ENCODE measurements around the gene CD9.

The CD9 gene

GRCh38 chr12:6221146-6221545, 20.9 kb downstream of the CD9 start:
- no peak for DNase-seq (ENCODE audit: low spot score)

GRCh38 chr12:6222078-6222654, 22.0 kb downstream of the CD9 start:
- DNase-seq (ENCODE audit: low spot score), result no peak

GRCh38 chr12:6223545-6223944, 23.3 kb downstream of the CD9 start:
- no peak for DNase-seq (ENCODE audit: low spot score)

GRCh38 chr12:6224550-6224949, 24.4 kb downstream of the CD9 start:
- peak; percentile 62 for DNase-seq (ENCODE audit: low spot score)

- no peak for DNase-seq (ENCODE audit: low spot score)
These were observed 25.4 kb downstream of the CD9 start for GRCh38 chr12:6225630-6226001.

- no peak for DNase-seq (ENCODE audit: low spot score)
These were observed 25.9 kb downstream of the CD9 start for GRCh38 chr12:6226002-6226678.

GRCh38 chr12:6226679-6227051, 26.5 kb downstream of the CD9 start:
- no peak for DNase-seq (ENCODE audit: low spot score)

GRCh38 chr12:6228535-6229223, 28.5 kb downstream of the CD9 start:
- no peak for DNase-seq (ENCODE audit: low spot score)

GRCh38 chr12:6229224-6230218, 29.3 kb downstream of the CD9 start:
- DNase-seq (ENCODE audit: low spot score), result no peak

GRCh38 chr12:6230321-6231110, 30.3 kb downstream of the CD9 start:
- DNase-seq (ENCODE audit: low spot score), result peak; percentile 61

GRCh38 chr12:6231359-6232268, 31.4 kb downstream of the CD9 start:
- no peak for DNase-seq (ENCODE audit: low spot score)

GRCh38 chr12:6233121-6233971, 33.1 kb downstream of the CD9 start:
- DNase-seq (ENCODE audit: low spot score), result no peak

- DNase-seq (ENCODE audit: low spot score), result no peak
These were observed 34.0 kb downstream of the CD9 start for GRCh38 chr12:6234214-6234613.

- no peak for DNase-seq (ENCODE audit: low spot score)
These were observed 34.7 kb downstream of the CD9 start for GRCh38 chr12:6234906-6235305.

- no peak for DNase-seq (ENCODE audit: low spot score)
These were observed 35.3 kb downstream of the CD9 start for GRCh38 chr12:6235499-6235898.

GRCh38 chr12:6235906-6236640, 35.9 kb downstream of the CD9 start:
- no peak for DNase-seq (ENCODE audit: low spot score)

- no peak for DNase-seq (ENCODE audit: low spot score)
These were observed 36.4 kb downstream of the CD9 start for GRCh38 chr12:6236641-6236940.

GRCh38 chr12:6237830-6238229, 37.6 kb downstream of the CD9 start:
- DNase-seq (ENCODE audit: low spot score), result no peak

- DNase-seq (ENCODE audit: low spot score), result no peak
These were observed 38.7 kb downstream of the CD9 start for GRCh38 chr12:6238875-6239274.
